K562 (cell line): ENCODE data around the gene IL4I1. TPM values are rescaled to one million over a fixed set of nuclear protein-coding genes. Genes with fewer than 3 reads are reported as not detected.

Experiments used
- ARID4B ChIP-seq: sonication (generic); formaldehyde crosslinking; IDR thresholded peaks from 2 replicates; pipeline ENCODE4 v1.8.0; 2022; ENCODE audit warnings: mild to moderate bottlenecking, missing genetic modification reagents
- CBFA2T3 ChIP-seq: fragments of 450-650 bp; IDR thresholded peaks from 2 replicates; pipeline ENCODE4 v1.6.1; 2017
- CBX8 ChIP-seq: fragments of 200-600 bp; sonication (generic); IDR thresholded peaks from 2 replicates; pipeline ENCODE4 v1.6.1; 2012; ENCODE audit warnings: borderline replicate concordance, mixed run types, low read depth, mild to moderate bottlenecking, moderate library complexity, mixed read lengths, low read length, control low read depth, inconsistent platforms; ENCODE audit not compliant: poor library complexity, severe bottlenecking; ENCODE audit errors: extremely low read depth
- CXXC5 ChIP-seq: fragments of 250-450 bp; sonication (Bioruptor Pico); IDR thresholded peaks from 2 replicates; pipeline ENCODE4 v1.8.0; 2022; ENCODE audit warnings: inconsistent platforms, mild to moderate bottlenecking, moderate library complexity
- E2F4 ChIP-seq: sonication (generic); formaldehyde crosslinking; IDR thresholded peaks from 2 replicates; pipeline ENCODE4 v1.8.0; 2022; ENCODE audit warnings: mild to moderate bottlenecking, low read depth, missing genetic modification reagents
- MAFG ChIP-seq: fragments of 450-650 bp; conservative IDR thresholded peaks from 2 replicates; pipeline ENCODE4 v1.6.1; 2016; ENCODE audit warnings: missing genetic modification characterization, missing compliant biosample characterization
- MTA3 ChIP-seq: fragments of 450-650 bp; formaldehyde crosslinking; IDR thresholded peaks from 2 replicates; pipeline ENCODE4 v1.6.1; 2017; ENCODE audit warnings: mild to moderate bottlenecking, borderline replicate concordance
- NCOA1 ChIP-seq: fragments of 450-650 bp; IDR thresholded peaks from 2 replicates; pipeline ENCODE4 v1.6.1; 2016; ENCODE audit warnings: low read depth
- NFIX ChIP-seq: fragments of 250-450 bp; sonication (Bioruptor Pico); IDR thresholded peaks from 2 replicates; pipeline ENCODE4 v1.4.0; 2020; ENCODE audit warnings: low read depth, mild to moderate bottlenecking, moderate library complexity
- PCBP2 ChIP-seq: fragments of 200-400 bp; formaldehyde crosslinking; IDR thresholded peaks from 2 replicates; pipeline ENCODE4 v1.6.1; 2018; ENCODE audit warnings: low read length, low read depth, mild to moderate bottlenecking, moderate library complexity; ENCODE audit not compliant: poor library complexity, severe bottlenecking
- SAFB ChIP-seq: fragments of 200-400 bp; formaldehyde crosslinking; IDR thresholded peaks from 2 replicates; pipeline ENCODE4 v1.6.1; 2017; ENCODE audit warnings: low read depth, low read length, borderline replicate concordance
- SMARCC2 ChIP-seq: fragments of 450-650 bp; IDR thresholded peaks from 2 replicates; pipeline ENCODE4 v1.6.1; 2017; ENCODE audit warnings: antibody characterized with exemption, moderate library complexity, mild to moderate bottlenecking, low read depth
- SNIP1 ChIP-seq: fragments of 450-650 bp; IDR thresholded peaks from 2 replicates; pipeline ENCODE4 v1.7.1; 2017; ENCODE audit warnings: low read depth, mild to moderate bottlenecking
- TCF3 ChIP-seq: sonication (generic); formaldehyde crosslinking; IDR thresholded peaks from 2 replicates; pipeline ENCODE4 v1.4.0; 2020; ENCODE audit warnings: mild to moderate bottlenecking, missing genetic modification reagents
- TFAM ChIP-seq: fragments of 250-450 bp; sonication (Bioruptor Pico); conservative IDR thresholded peaks from 2 replicates; pipeline ENCODE4 v1.5.0; 2021; ENCODE audit warnings: mild to moderate bottlenecking, moderate library complexity
- TFE3 ChIP-seq: fragments of 450-650 bp; formaldehyde crosslinking; IDR thresholded peaks from 2 replicates; pipeline ENCODE4 v1.4.0; 2020; ENCODE audit warnings: mild to moderate bottlenecking, mixed read lengths
- TRIM25 ChIP-seq: fragments of 450-650 bp; IDR thresholded peaks from 2 replicates; pipeline ENCODE4 v1.7.0; 2016; ENCODE audit warnings: borderline replicate concordance
- XRCC5 ChIP-seq: fragments of 200-400 bp; formaldehyde crosslinking; IDR thresholded peaks from 2 replicates; pipeline ENCODE4 v1.6.1; 2017; ENCODE audit warnings: low read depth, mild to moderate bottlenecking, low read length
- ZBED1 ChIP-seq: IDR thresholded peaks from 2 replicates; pipeline ENCODE4 v1.6.1; 2014
- ZNF133 ChIP-seq: fragments of 250-450 bp; sonication (Bioruptor Pico); IDR thresholded peaks from 2 replicates; pipeline ENCODE4 v1.4.0; 2020; ENCODE audit warnings: mild to moderate bottlenecking
- polyA plus RNA-seq, 8 experiments: library from polyadenylated mRNA; depleted of rRNA in 4 of 8; stranded (reverse) in 5 of 8; unstranded in 3 of 8; fragments of >200 nt; fragmentation: Nextera tagmentation in 2 of 8; fragmentation: Illumina TruSeq in 1 of 8; extraction: Ambion mirVana in 2 of 8; extraction: Trizol in 1 of 8; gene quantifications; 2 replicates each; pipeline versions ENCODE4 v1.2.1 to v1.2.3, GENCODE V29; 2011 to 2014; ENCODE audit warnings: inconsistent platforms in 1 of 8, missing spikeins in 1 of 8
- total RNA-seq, 7 experiments: library from RNA; depleted of rRNA in 6 of 7; stranded (reverse); fragments of >200 nt in 6 of 7; fragmentation: Illumina TruSeq in 2 of 7; extraction: Trizol in 2 of 7; gene quantifications; 2 replicates each; pipeline versions ENCODE4 v1.2.1 to v1.2.3, GENCODE V29; 2011 to 2021; ENCODE audit warnings: low replicate concordance in 1 of 7

The IL4I1 gene
- total and polyA plus RNA-seq, 9 of the 15 experiments (the other 6 are each of a cell fraction or from before 2014, with no cell fraction given): 0.06 to 0.95 (median 0.43) TPM; not detected in 2

GRCh38 chr19:49870309-49870901, 26.3 kb downstream of the IL4I1 start (continued):
- TF ChIP-seq ARID4B (CRISPR knock-in tag): no peak
- no peak for TF ChIP-seq TFE3 (CRISPR knock-in tag)
- TF ChIP-seq SMARCC2: no peak
- no peak for TF ChIP-seq ZBED1
- TF ChIP-seq ZNF133 (CRISPR knock-in tag): no peak
- TF ChIP-seq NCOA1: no peak
- TF ChIP-seq TRIM25: no peak
- TF ChIP-seq CXXC5 (CRISPR knock-in tag): no peak
- no peak for TF ChIP-seq CBX8
- TF ChIP-seq MTA3: no peak
- TF ChIP-seq NFIX: no peak
- no peak for TF ChIP-seq E2F4
- TF ChIP-seq SNIP1: no peak
- no peak for TF ChIP-seq SAFB
- TF ChIP-seq CBFA2T3: peak; percentile 60
- TF ChIP-seq PCBP2: no peak
- no peak for TF ChIP-seq MAFG (tag)
- TF ChIP-seq XRCC5: no peak
- no peak for TF ChIP-seq TCF3 (CRISPR knock-in tag)
- TF ChIP-seq TFAM (CRISPR knock-in tag): no peak
